CD4-positive, alpha-beta T cell treated with Interleukin-4 for 1 hour (primary cell): ENCODE measurements around the gene RPL38.
A peak's percentile ranks its signal among the peaks of the same experiment; 100 is the strongest.

Source experiments
- DNase-seq, 2 donors: peaks; one replicate each; pipeline ENCODE4 v3.0.0-alpha.2; 2020 to 2022

RPL38 gene

GRCh38 chr17:74227271-74228080 is 24.0 kb downstream of the RPL38 start:
- DNase-seq: no peak

GRCh38 chr17:74228306-74228978 is 25.0 kb downstream of the RPL38 start:
- no peak for DNase-seq

GRCh38 chr17:74230896-74231295 is 27.4 kb downstream of the RPL38 start:
- no peak for DNase-seq

- no peak for DNase-seq
Measured at GRCh38 chr17:74231928-74232907, 28.7 kb downstream of the RPL38 start.

GRCh38 chr17:74233937-74234336 is 30.5 kb downstream of the RPL38 start:
- no peak for DNase-seq

- DNase-seq: no peak
Measured at GRCh38 chr17:74234486-74234885, 31.0 kb downstream of the RPL38 start.

GRCh38 chr17:74235040-74235581 is 31.6 kb downstream of the RPL38 start:
- no peak for DNase-seq

GRCh38 chr17:74235911-74236371 is 32.5 kb downstream of the RPL38 start:
- no peak for DNase-seq

- DNase-seq: no peak
Measured at GRCh38 chr17:74237321-74237720, 33.8 kb downstream of the RPL38 start.

- DNase-seq: peak in 1 of 2 donors; percentile 68
Measured at GRCh38 chr17:74239172-74239571, 35.7 kb downstream of the RPL38 start.

GRCh38 chr17:74240618-74241205 is 37.2 kb downstream of the RPL38 start:
- no peak for DNase-seq

GRCh38 chr17:74241431-74241830 is 38.0 kb downstream of the RPL38 start:
- DNase-seq: no peak

GRCh38 chr17:74241847-74242246 is 38.4 kb downstream of the RPL38 start:
- no peak for DNase-seq

- DNase-seq: no peak
Measured at GRCh38 chr17:74243013-74243755, 39.7 kb downstream of the RPL38 start.

- no peak for DNase-seq
Measured at GRCh38 chr17:74244128-74244527, 40.6 kb downstream of the RPL38 start.

GRCh38 chr17:74244548-74244947 is 41.1 kb downstream of the RPL38 start:
- DNase-seq: no peak

- no peak for DNase-seq
Measured at GRCh38 chr17:74245145-74245831, 41.8 kb downstream of the RPL38 start.

GRCh38 chr17:74245871-74246270 is 42.4 kb downstream of the RPL38 start:
- no peak for DNase-seq

GRCh38 chr17:74249590-74250270 is 46.3 kb downstream of the RPL38 start:
- no peak for DNase-seq

GRCh38 chr17:74250324-74250995 is 47.0 kb downstream of the RPL38 start:
- no peak for DNase-seq
